HG03159 (cell line): Measurements from ENCODE around the gene PRDX1.

Experiments
- ATAC-seq: cut with Tn5 transposase; IDR thresholded peaks from one replicate; pipeline ENCODE4 v1.9.1; 2021; ENCODE audit warnings: mild to moderate bottlenecking, moderate library complexity; ENCODE audit not compliant: unreplicated experiment

PRDX1 gene

DNA sequence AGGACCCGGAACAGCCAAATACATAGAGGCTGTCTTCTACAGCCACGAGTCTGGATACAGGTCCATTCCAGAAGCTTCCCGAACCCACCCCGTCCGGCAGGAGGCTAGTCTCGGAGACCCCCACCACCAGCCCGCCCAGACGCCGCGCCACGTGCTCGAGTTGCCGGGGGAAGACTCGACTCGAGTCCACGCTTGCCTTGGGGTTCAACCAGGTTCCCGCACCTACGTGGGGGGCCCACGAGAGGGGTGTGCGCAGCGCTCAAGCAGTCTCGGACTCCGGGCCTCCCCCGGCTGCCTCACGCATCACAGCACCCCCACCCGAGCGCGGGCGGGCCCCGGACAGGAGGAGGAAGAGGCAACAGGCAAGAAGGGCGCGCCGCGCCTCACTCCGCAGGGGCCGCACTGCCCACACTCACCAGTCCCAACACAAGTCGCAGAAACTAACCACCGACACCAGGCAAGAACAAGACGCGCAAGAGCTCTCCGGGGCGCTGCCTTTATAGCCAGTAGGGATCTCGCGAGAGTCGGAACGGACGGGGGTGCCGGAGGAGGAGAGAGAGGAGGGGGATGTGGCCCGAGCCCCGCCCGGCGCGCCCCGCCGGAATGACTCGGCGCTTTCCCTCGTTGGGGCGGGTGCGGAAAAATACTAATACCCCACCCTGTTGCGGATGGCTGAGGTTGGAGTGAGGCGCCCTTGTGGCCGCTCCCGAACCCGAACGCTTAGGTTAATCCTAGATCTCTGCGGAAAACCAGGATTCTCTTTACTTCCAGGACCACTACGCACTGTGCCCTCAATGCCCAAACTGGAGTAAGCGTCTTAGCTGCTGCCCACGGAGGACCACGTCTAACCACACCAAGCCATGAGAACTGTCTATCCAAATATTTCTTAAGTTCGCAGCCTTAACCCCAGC is at the start of gene PRDX1:
TSS of gene PRDX1 (minus strand) at position 472 of the 911 bp plus-strand sequence. CDS start 2,841 bp downstream, outside the sequence.
- ATAC-seq, result peak; percentile 85

DNA sequence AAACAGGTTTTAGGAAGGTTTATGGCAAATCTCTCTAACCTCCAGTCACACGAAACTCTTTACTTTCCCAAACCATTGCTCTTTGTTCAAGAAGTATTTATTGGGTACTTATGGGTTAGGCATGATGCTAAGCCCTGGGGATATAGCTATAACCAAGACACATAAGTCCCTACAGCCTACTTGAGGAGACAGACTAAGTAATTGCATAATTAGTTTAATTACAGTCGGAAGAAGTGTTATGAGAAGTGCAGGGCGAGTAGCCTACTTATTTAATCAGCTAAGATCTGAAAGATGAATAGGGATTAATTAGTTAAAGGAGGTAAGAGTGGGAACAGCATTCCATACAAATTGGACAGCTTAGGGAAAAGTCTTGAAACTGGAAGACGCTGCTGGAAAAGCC is 48.9 kb upstream of the PRDX1 start:
- no peak for ATAC-seq

DNA sequence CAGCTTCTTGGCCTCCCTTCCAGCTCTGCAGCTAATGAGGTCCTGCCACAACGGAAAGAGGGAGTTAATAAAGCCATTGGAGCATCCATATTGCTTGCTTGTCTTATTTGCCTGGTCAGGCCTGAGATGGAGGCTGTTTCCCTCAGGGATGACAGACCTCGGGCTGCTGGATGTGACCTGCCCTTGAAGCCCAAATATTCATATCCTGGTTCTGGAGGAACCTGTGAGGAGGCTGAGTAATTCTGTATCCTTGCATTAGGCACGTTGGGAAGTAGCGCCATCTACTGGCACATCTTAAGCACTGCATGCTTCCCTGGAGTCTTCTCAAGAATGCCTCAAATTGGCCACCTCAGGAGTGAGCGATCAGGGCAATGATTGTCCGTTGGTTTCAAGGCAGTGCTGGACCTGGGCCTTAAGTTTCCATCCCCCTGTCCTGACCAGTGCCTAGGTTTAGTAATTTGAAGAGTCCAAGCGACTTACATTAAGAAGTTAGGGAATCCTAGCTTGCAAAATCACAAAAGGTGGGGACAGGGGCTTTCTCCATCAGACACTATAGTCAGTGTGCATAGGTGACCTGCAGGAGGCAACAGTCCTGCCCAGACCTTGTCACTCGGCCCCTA is 48.4 kb upstream of the PRDX1 start:
- peak; percentile 70 for ATAC-seq

DNA sequence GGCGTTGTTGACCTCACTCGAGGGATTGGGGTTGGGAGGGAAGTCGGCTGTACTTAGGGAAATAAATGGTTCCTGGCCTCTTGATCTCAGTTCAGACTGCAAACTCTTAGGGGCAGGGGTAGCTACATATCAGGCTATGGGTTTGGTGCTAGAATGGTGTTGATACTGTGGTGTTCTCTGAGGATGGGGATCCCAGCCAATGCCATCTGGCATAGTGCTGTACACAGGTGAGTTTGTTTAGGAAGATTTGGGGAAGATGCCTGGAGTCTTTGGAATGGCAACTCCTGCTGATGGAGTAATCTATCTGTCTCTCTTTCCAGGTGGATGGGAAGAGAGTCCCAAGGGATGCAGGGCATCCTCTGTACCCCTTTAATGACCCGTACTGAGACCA is 47.9 kb upstream of the PRDX1 start:
- no peak for ATAC-seq

DNA sequence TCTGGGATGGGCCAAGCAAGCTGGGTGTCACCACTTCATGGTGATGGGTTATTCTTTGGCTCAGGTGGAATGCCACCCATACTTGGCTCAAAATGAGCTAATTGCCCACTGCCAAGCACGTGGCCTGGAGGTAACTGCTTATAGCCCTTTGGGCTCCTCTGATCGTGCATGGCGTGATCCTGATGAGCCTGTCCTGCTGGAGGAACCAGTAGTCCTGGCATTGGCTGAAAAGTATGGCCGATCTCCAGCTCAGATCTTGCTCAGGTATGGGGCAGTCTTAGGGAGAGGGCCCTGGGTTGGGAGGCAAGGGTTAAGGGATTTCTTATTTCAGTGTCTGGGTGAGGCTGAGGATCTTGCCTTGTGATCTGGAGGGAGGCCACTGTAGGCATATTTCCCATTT is 46.7 kb upstream of the PRDX1 start:
- no peak for ATAC-seq

DNA sequence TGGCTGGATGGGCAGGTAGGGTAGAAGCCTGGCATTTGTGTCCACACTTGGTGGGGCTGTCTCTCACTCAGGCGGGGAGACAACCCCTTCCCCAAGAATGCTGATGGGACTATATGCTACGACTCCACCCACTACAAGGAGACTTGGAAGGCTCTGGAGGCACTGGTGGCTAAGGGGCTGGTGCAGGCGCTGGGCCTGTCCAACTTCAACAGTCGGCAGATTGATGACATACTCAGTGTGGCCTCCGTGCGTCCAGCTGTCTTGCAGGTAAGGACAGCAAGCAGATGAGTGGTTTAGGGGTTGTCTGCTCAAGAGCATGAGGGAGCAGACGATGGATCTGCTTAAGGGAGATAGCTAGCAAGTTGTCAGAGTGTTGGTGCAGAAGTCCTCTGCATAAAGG is 46.2 kb upstream of the PRDX1 start:
- no peak for ATAC-seq

DNA sequence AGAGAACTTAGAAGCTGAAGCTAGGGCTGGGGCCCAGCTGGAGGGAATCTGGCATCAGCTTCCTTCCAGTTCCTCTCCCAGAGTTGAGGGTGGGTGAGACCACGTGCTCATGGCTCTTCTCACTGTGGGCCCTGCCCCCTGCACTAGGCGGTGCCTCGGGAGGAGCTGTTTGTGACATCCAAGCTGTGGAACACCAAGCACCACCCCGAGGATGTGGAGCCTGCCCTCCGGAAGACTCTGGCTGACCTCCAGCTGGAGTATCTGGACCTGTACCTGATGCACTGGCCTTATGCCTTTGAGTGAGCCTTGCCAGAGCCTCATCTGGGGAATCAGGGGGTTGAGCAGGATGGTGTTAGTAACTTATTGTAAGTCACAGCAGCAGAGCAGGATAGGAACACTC is 45.0 kb upstream of the PRDX1 start:
- no peak for ATAC-seq

DNA sequence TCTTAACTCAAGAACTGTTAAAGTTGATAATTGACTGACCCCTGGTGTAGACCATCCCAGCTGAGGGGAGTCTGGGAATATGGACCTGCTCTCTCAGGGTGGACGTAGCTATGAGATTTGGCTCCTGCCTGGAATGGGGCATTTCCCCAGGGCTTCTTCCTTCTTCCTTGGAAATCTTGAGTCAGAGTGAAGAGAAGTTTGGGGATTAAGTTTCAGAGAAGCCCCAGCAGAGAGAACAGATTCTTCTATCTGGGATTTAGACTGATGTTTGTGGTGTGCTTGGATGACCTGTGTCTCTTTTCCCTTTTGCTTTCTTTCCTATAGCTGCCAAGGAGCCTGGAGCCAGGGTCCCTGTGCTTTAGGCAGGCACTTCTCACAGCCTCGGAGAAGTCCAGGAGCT is 42.2 kb upstream of the PRDX1 start:
- no peak for ATAC-seq

DNA sequence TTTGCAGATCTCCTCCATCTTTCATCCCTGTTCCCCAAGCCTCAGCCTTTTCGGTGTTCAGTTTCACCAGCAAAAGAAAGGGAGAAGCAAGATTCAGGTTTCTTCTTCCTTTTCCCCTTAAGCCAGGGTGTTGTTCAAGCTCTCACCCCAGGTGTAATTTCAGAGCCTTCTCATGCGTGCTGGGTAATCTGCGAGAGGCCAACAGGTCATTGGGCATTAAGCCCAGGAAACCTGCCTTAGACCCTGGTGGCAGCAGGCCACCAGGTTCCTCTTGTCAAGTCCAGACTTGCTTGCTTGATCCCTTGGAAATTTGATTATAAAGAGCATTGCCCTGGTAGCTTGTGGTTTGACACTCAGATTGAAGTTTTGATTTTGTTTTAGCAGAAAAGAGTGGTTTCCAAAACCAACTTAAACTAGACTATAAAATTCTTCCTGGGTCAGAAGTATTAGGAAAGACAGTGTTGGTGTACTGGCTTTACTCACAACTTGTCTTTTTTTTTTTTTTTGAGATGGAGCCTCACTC is 35.8 kb upstream of the PRDX1 start:
- no peak for ATAC-seq

DNA sequence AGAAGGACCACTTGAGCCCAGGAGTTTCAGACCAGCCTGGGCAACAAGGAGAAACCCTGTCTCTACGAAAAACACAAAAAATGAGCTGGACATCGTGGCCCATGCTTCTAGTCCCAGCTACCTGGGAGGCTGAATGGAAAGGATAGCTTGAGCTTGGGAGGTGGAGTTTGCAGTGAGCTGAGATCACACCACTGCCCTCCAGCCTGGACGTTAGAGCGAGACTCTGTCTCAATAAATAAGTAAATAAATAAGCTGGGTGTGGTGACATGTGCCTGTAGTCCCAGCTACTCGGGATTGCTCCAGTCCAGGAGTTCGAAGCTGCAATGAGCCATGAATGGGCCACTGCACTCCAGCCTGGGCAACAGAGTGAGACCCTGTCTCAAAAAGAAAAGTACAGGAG is 32.5 kb upstream of the PRDX1 start:
- no peak for ATAC-seq

DNA sequence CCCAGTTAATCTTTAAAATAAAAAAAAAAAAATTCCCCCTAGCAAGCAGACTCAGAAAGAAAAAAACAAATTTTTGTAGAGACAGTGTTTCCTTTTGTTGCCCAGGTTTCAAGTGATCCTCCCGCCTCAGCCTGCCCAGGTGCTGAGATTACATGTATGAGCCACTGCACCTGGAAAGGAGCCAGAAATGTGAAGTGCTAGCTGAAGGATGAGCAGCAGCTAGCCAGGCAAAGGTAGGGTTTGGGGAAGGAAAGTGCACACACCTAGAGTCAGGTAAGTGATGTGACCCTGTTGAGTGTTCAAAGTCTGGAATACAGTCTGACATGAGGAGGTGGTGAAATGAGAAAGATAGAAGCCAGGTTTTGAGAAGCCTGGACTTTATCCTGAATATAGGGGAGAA is 30.6 kb upstream of the PRDX1 start:
- no peak for ATAC-seq

DNA sequence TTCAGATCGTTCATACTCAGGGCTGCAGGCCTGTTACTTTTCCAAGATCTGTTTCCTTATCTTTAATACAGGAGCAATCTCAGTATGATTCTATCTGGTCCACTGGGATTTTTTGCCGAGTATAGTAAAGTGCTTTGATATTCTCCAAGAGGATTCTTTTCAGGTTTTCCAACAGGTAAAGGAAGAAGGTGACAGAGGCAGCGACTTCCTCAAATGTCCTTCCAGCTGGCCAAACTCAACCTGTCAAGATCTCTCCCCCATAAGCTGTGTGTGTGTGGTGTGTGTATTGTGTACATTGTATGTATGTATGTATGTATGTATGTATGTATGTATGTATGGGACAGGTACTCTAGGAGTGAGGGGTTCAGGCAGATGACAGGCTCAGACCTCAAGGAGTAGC is 30.0 kb upstream of the PRDX1 start:
- ATAC-seq, result no peak

DNA sequence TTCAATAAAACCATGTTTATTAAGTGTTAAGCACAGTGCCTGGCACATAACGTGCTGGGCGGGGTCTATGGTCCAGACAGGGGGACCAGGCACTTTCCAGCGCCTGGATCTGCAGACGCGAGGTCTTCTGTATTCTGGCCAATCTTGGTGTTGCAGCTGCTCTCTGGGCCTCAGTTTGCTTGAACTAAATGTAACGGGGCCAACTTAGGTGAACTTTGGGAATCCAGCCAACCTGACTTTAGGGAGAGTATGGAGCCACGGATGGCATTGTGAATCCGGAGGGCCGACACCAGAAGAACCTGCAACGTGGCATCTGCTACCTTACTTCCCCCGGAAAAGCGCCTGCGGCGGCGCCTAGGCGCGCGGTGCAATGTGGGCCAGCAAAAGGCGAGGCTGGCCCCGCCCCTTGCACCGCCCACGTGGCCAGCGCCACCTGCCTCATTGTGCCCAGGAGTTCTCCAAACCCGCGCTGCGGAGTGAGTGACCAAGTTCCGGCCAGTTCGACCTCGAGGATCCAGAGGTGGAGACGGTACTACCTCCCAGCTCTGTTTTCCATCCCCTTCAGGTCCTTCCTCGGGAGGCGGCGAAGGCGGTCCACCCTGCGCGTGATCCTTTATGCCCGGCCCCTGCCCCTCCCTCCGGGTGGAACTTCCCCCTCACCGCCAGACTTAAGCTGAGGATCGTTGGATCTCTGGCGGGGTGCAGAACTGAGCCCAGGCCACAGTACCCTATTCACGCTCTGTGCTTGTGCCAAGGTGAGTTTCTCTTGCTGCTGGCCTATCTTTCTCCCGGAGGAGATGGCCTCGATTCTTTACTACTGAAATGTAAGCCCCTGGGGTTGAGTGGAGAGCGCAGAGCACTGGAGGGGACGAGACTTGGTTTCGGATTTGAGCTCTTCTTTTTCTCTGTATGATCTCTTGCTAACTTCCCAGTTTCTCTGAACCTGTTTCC is 29.0 kb upstream of the PRDX1 start, which contains the start of gene AKR1A1:
TSS of gene AKR1A1 (plus strand) at position 426 of the 951 bp plus-strand sequence. CDS start 10,969 bp downstream, outside the sequence.
- peak; percentile 82 for ATAC-seq

DNA sequence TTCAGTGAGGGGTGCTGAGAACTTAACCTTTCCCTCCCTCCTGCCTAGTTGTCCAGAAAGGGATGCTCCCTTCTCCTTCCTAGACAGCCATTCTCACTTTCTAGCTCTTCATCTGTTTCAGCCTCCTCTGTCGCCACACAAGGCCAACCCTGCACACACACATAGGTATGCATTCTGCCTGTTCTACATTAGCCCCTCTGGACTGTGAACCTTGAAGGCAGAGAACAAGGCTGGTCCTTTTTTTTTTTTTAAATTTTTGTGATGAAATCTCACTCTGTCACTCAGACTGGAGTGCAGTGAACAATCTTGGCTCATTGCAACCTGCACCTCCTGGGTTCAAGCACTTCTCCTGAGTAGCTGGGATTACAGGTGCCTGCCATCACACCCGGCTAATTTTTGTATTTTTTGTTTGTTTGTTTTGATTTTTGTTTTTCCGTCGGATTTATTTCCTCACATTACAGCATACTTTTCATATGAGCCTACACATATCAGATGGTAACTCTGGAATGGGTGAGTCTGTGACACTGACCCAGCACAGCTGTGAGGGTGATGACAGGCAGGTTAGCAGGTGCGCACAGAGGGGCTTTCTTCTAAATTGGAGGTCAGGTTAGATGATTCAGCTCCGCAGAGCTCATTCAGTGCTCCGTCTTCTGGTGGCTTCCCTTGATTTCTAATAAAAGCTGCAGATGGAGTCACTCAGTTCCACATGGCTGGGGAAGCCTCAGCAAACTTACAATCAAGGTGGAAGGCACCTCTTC is 24.0 kb upstream of the PRDX1 start:
- ATAC-seq, result peak; percentile 16

DNA sequence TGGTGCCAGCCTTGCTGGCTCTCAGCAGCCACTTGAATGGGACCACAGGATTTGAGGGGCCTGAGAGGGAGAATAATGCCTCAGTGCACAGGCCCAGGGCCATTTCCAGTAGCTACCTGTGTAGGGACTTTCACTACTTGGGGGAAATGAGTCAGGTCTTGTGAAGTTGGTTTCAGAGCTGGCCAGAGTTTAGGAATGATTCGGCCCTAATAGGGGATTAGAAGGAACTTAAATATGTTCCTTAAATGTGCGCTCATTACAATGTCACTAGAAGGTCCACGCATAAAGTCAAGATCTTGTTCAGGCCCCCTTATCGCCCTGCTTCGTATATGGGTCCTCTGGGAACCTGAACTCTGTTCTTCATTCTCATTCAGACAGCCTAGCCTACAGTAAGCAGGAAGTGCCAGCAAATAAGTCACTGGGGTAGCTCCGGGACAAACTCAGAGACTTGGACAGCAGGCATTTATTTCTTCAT is 23.4 kb upstream of the PRDX1 start:
- peak; percentile 50 for ATAC-seq

DNA sequence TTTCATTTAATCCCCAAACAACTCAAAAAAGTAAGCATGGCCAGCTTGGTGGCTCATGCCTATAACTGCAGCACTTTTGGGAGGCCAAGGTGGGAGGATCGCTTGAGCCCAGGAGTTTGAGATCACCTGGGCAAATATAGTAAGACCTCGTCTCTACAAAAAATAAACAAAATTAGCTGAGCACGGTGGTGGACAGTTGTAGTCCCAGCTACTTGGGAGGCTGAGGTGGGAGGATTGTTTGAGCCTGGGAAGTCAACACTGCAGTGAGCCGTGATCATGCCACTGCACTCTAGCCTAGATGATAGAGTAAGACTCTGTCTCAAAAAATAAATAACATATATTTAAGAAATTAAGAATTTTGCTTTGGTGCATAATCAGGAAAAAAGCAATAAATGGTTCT is 22.8 kb upstream of the PRDX1 start:
- no peak for ATAC-seq

DNA sequence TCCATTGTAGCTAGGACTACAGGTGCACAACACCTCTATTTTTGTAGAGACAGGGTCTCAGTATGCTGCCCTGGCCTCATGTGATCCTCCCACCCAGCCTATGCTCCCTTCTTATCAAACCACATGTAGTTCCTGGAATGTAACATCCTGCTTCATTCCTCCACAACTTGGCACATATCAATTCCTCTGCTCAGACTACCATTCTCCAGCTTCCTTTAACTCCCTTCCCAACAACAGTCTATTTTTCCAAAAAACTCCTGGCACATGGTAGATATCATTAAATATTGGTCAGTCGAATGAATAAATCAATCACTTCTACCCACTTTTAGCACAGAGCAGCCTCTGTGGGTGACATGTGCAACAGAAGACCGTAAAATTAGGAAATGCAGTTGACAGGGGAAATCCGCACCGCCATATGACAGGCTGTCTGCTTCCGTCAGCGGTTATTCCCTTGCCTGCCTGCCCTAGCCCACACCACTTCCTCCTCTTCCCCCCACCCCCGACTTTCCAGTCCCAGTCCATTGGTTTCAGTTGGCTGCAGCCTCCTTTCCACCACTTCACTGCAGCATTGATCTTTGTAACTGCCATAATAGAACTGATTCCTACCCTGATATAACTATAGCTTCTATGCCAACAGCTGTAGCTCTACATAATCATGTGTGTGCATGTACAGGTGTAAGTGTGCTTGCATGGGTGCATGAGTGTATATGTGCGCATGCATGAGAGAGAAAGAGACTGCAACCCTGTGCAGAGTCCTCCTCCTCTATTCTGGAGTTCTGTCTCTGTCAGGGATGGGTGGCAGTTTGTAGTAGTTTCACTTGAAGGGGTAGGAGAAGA is 22.1 kb upstream of the PRDX1 start:
- ATAC-seq, result no peak

DNA sequence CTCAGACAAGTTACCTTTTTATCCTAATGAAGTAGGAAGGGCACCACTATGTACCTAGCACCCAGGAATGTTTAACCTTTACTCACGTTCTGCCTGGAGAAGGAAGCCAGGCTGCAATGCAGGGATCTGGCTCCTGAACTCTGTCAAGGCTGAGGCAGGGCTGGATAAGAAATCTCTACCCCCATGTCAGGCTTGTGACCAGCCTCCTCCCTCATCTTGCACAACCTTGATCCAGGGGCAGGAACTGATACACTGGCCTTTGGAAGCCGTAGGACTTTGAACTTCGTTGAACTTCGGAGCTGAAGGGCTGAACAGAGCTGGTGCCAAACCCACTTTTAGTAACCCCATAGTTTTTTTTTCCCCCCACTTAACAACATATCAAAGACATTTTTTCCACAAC is 20.9 kb upstream of the PRDX1 start:
- no peak for ATAC-seq

DNA sequence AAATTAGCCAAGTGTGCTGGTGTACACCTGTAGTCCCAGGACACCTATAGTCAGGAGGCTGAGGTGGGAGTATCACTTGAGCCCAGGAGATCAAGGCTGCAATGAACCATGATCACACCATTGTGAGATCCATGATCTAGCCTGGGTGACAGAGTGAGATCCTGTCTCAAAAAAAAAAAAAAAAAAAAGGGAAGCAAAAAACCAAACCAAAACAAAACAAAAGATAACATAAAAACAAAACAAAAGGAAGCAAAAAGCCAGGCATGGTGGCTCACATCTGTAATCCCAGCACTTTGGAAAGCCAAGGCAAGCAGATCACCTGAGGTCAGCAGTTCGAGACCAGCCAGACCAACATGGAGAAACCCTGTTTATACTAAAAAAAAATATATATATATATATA is 19.5 kb upstream of the PRDX1 start:
- no peak for ATAC-seq
